Peyer's patch (tissue), 4 donors: ENCODE measurements around the gene KCNQ1.

ENCODE experiments used
- POLR2A ChIP-seq, 2 donors: fragments of 450-650 bp; IDR thresholded peaks; one replicate each; pipeline ENCODE4 v1.5.1; 2017; ENCODE audit warnings: antibody characterized with exemption in 2 of 2, mild to moderate bottlenecking in 2 of 2, moderate library complexity in 2 of 2
- TF ChIP-seq, protein P1 (sequence below), 6 experiments: fragments of 450-650 bp in 4 of 6; fragments of 200-600 bp in 2 of 6; sonication (generic) in 1 of 6; IDR thresholded peaks; one replicate each; pipeline ENCODE4 v1.5.1; 2017 to 2019; ENCODE audit warnings: antibody characterized with exemption in 6 of 6, mild to moderate bottlenecking in 3 of 6, moderate library complexity in 1 of 6

DNA sequence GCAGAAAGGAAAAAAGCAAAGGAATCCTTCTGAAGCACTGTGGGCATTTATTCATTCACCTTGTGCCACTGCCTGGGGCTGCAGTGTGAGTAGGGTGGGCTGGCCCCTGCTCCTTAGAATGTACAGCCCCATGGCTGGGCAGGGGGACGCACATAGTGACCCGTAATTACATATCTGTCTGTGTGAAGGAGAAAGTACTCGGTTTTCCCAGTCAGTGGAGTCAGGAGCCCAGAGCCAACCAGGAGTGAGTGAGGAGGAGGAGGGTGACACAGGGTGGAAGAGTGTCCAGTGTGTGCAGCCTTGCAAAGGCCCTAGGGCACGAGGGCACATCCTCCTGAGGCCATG, 348.9 kb downstream of the KCNQ1 start:
- TF ChIP-seq, protein P1, sequence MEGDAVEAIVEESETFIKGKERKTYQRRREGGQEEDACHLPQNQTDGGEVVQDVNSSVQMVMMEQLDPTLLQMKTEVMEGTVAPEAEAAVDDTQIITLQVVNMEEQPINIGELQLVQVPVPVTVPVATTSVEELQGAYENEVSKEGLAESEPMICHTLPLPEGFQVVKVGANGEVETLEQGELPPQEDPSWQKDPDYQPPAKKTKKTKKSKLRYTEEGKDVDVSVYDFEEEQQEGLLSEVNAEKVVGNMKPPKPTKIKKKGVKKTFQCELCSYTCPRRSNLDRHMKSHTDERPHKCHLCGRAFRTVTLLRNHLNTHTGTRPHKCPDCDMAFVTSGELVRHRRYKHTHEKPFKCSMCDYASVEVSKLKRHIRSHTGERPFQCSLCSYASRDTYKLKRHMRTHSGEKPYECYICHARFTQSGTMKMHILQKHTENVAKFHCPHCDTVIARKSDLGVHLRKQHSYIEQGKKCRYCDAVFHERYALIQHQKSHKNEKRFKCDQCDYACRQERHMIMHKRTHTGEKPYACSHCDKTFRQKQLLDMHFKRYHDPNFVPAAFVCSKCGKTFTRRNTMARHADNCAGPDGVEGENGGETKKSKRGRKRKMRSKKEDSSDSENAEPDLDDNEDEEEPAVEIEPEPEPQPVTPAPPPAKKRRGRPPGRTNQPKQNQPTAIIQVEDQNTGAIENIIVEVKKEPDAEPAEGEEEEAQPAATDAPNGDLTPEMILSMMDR (IDR thresholded peaks at IDR 0.05): no peak
- TF ChIP-seq POLR2A (IDR thresholded peaks at IDR 0.05): no peak
